ENCODE results near the gene FCHSD2.
"Not testable (repeated sequence)": the region's sequence is repeated elsewhere in the genome, so short reads cannot be mapped to it uniquely, and the experiment has no call there.

The FCHSD2 gene

GRCh38 chr11:73055655-73056354 lies 86.3 kb downstream of the FCHSD2 start:
- DNase-seq = no peak

- no peak for DNase-seq
Measured at GRCh38 chr11:73055002-73055401, 87.1 kb downstream of the FCHSD2 start.

GRCh38 chr11:73053964-73054363 lies 88.2 kb downstream of the FCHSD2 start:
- no peak for DNase-seq

- DNase-seq = no peak
Measured at GRCh38 chr11:73048446-73048845, 93.7 kb downstream of the FCHSD2 start.

GRCh38 chr11:73047773-73048371 lies 94.2 kb downstream of the FCHSD2 start:
- no peak for DNase-seq

GRCh38 chr11:73040046-73040445 lies 102.1 kb downstream of the FCHSD2 start:
- DNase-seq = no peak

- no peak for DNase-seq
Measured at GRCh38 chr11:73034777-73035176, 107.3 kb downstream of the FCHSD2 start.

GRCh38 chr11:73034331-73034730 lies 107.8 kb downstream of the FCHSD2 start:
- DNase-seq = no peak

GRCh38 chr11:73030130-73030529 lies 112.0 kb downstream of the FCHSD2 start:
- DNase-seq = no peak

GRCh38 chr11:73029403-73029802 lies 112.7 kb downstream of the FCHSD2 start:
- no peak for DNase-seq

GRCh38 chr11:73028611-73029010 lies 113.5 kb downstream of the FCHSD2 start:
- no peak for DNase-seq

GRCh38 chr11:73027840-73028239 lies 114.3 kb downstream of the FCHSD2 start:
- DNase-seq = not testable (repeated sequence)

GRCh38 chr11:73024639-73025038 lies 117.5 kb downstream of the FCHSD2 start:
- DNase-seq = no peak

- no peak for DNase-seq
Measured at GRCh38 chr11:73019996-73020395, 122.1 kb downstream of the FCHSD2 start.

- DNase-seq = no peak
Measured at GRCh38 chr11:73019449-73019848, 122.7 kb downstream of the FCHSD2 start.

GRCh38 chr11:73018856-73019255 lies 123.3 kb downstream of the FCHSD2 start:
- no peak for DNase-seq

- no peak for DNase-seq
Measured at GRCh38 chr11:73017024-73017751, 124.9 kb downstream of the FCHSD2 start.

- no peak for DNase-seq
Measured at GRCh38 chr11:73013021-73013420, 129.1 kb downstream of the FCHSD2 start.

- DNase-seq = no peak
Measured at GRCh38 chr11:73012121-73012863, 129.8 kb downstream of the FCHSD2 start.

GRCh38 chr11:73011126-73011817 lies 130.8 kb downstream of the FCHSD2 start:
- no peak for DNase-seq

- DNase-seq = no peak
Measured at GRCh38 chr11:73009972-73010371, 132.1 kb downstream of the FCHSD2 start.

GRCh38 chr11:73004088-73004487 lies 138.0 kb downstream of the FCHSD2 start:
- DNase-seq = no peak

GRCh38 chr11:73003088-73003487 lies 139.0 kb downstream of the FCHSD2 start:
- no peak for DNase-seq

Measured in stimulated activated CD4-positive, alpha-beta T cell treated with anti-CD3 and anti-CD28 coated beads, Interleukin-1b, Interleukin-23, amount 100 ng/mL, for 48 hours (primary cell).